HG03064 (cell line): ENCODE data around the gene SHLD1.

Experiments used
- ATAC-seq: cut with Tn5 transposase; IDR thresholded peaks from one replicate; pipeline ENCODE4 v1.9.1; 2021; ENCODE audit warnings: low read depth; ENCODE audit not compliant: unreplicated experiment

SHLD1 gene

GRCh38 chr20:5843054-5843592 is 92.9 kb downstream of the SHLD1 start:
- ATAC-seq: peak; percentile 74

GRCh38 chr20:5844063-5844681 is 94.0 kb downstream of the SHLD1 start:
- peak; percentile 68 for ATAC-seq

GRCh38 chr20:5845681-5846615 is 95.7 kb downstream of the SHLD1 start:
- ATAC-seq: no peak

GRCh38 chr20:5848711-5849505 is 98.7 kb downstream of the SHLD1 start:
- no peak for ATAC-seq

- no peak for ATAC-seq
Measured at GRCh38 chr20:5855939-5856338, 105.7 kb downstream of the SHLD1 start.

- ATAC-seq: no peak
Measured at GRCh38 chr20:5859608-5860007, 109.4 kb downstream of the SHLD1 start.

GRCh38 chr20:5862703-5863039 is 112.5 kb downstream of the SHLD1 start:
- ATAC-seq: no peak

- no peak for ATAC-seq
Measured at GRCh38 chr20:5863040-5863833, 113.0 kb downstream of the SHLD1 start.

- ATAC-seq: no peak
Measured at GRCh38 chr20:5864428-5864827, 114.2 kb downstream of the SHLD1 start.

GRCh38 chr20:5864873-5865587 is 114.8 kb downstream of the SHLD1 start:
- no peak for ATAC-seq

- no peak for ATAC-seq
Measured at GRCh38 chr20:5865604-5866003, 115.4 kb downstream of the SHLD1 start.

- no peak for ATAC-seq
Measured at GRCh38 chr20:5870568-5870981, 120.4 kb downstream of the SHLD1 start.

GRCh38 chr20:5871459-5872410 is 121.5 kb downstream of the SHLD1 start:
- ATAC-seq: no peak

GRCh38 chr20:5877128-5877527 is 126.9 kb downstream of the SHLD1 start:
- ATAC-seq: no peak

- ATAC-seq: no peak
Measured at GRCh38 chr20:5880326-5880725, 130.1 kb downstream of the SHLD1 start.

GRCh38 chr20:5881703-5882102 is 131.5 kb downstream of the SHLD1 start:
- ATAC-seq: no peak

- ATAC-seq: no peak
Measured at GRCh38 chr20:5882166-5882565, 132.0 kb downstream of the SHLD1 start.
